GM23338 (cell line): ENCODE measurements around the gene KRT7. TPM values are rescaled to one million over a fixed set of nuclear protein-coding genes. Genes with fewer than 3 reads are reported as not detected.

Experiments
- CREB1 ChIP-seq: fragments of 250-450 bp; sonication (Bioruptor Pico); IDR thresholded peaks from 2 replicates; pipeline ENCODE4 v1.5.0; 2020; ENCODE audit warnings: low read depth, mild to moderate bottlenecking, moderate library complexity
- POLR2AphosphoS5 ChIP-seq: IDR thresholded peaks from 2 replicates; pipeline ENCODE4 v1.6.1; 2016; ENCODE audit warnings: antibody characterized with exemption, low read depth
- ZNF114 ChIP-seq: fragments of 250-450 bp; sonication (Bioruptor Pico); IDR thresholded peaks from 2 replicates; pipeline ENCODE4 v1.5.0; 2020; ENCODE audit warnings: mild to moderate bottlenecking, moderate library complexity
- ZNF331 ChIP-seq: fragments of 250-450 bp; sonication (Bioruptor Pico); IDR thresholded peaks from 2 replicates; pipeline ENCODE4 v1.5.0; 2020; ENCODE audit warnings: low read depth, mild to moderate bottlenecking, moderate library complexity
- polyA plus RNA-seq: library from polyadenylated mRNA; unstranded; fragments of >200 nt; fragmentation: Nextera tagmentation; extraction: Ambion mirVana; gene quantifications from 2 replicates; pipeline ENCODE4 v1.2.1, GENCODE V29; 2016
- total RNA-seq: library from RNA; depleted of rRNA; stranded (reverse); fragments of >200 nt; shearing (Covaris generic); gene quantifications from 2 replicates; pipeline ENCODE4 v1.2.3, GENCODE V29; 2014
- TF ChIP-seq, protein P1 (sequence below): fragments of 250-450 bp; sonication (Bioruptor Pico); IDR thresholded peaks from 2 replicates; pipeline ENCODE4 v1.5.0; 2020; ENCODE audit warnings: mild to moderate bottlenecking, moderate library complexity
- TF ChIP-seq, protein P2 (sequence below): IDR thresholded peaks from one replicate; pipeline ENCODE4 v1.6.1; 2018; ENCODE audit warnings: antibody characterized with exemption; ENCODE audit not compliant: unreplicated experiment
- TF ChIP-seq, protein P3 (sequence below), 2 experiments: fragments of 200-600 bp in 1 of 2; sonication (generic) in 1 of 2; conservative IDR thresholded peaks; 2 replicates each; pipeline versions ENCODE4 v1.5.1 to v1.6.1; 2016 to 2017; ENCODE audit warnings: antibody characterized with exemption in 2 of 2, low read depth in 2 of 2, mild to moderate bottlenecking in 2 of 2, moderate library complexity in 1 of 2

Gene KRT7
- total and polyA plus RNA-seq, 2 experiments from 2014 or later, result 6.5 to 9.4 TPM

DNA sequence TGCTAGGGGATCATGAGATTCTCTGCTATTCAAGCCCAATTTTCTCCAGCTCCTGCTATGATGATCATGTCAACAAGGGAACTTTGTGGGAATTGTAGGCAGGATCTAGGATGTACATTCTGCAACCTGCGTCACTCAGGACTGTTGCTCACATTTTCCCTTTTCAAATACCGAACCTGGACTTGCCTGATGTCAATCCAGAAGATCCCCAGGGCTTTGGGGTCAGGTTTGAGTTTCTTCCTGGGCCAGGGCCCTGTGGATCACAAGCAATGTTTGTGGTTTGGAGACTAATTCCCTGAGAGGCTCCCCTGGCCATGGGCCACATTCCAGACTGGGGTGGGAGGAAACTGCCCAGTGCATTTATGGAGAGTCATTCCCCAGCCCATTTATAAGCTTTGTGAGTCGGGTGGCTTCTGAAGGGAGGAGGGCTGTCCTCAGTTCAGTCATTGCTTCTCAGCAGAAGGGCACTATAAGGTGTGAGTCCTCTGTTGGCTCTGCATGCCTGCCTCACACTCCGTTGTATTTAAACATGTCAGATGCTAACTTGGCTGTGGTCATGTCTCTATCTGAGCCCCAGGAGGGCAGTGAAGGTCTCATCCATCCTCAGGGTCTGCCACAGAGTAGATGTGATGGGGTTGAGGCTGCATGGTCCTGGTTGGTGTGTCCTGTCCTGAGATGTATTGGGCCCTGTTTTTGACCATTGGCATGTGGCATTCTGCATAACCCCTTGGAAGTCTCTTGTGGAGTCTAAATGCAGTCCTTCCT lies 47.9 kb downstream of the KRT7 start (continued):
- TF ChIP-seq, protein P1, sequence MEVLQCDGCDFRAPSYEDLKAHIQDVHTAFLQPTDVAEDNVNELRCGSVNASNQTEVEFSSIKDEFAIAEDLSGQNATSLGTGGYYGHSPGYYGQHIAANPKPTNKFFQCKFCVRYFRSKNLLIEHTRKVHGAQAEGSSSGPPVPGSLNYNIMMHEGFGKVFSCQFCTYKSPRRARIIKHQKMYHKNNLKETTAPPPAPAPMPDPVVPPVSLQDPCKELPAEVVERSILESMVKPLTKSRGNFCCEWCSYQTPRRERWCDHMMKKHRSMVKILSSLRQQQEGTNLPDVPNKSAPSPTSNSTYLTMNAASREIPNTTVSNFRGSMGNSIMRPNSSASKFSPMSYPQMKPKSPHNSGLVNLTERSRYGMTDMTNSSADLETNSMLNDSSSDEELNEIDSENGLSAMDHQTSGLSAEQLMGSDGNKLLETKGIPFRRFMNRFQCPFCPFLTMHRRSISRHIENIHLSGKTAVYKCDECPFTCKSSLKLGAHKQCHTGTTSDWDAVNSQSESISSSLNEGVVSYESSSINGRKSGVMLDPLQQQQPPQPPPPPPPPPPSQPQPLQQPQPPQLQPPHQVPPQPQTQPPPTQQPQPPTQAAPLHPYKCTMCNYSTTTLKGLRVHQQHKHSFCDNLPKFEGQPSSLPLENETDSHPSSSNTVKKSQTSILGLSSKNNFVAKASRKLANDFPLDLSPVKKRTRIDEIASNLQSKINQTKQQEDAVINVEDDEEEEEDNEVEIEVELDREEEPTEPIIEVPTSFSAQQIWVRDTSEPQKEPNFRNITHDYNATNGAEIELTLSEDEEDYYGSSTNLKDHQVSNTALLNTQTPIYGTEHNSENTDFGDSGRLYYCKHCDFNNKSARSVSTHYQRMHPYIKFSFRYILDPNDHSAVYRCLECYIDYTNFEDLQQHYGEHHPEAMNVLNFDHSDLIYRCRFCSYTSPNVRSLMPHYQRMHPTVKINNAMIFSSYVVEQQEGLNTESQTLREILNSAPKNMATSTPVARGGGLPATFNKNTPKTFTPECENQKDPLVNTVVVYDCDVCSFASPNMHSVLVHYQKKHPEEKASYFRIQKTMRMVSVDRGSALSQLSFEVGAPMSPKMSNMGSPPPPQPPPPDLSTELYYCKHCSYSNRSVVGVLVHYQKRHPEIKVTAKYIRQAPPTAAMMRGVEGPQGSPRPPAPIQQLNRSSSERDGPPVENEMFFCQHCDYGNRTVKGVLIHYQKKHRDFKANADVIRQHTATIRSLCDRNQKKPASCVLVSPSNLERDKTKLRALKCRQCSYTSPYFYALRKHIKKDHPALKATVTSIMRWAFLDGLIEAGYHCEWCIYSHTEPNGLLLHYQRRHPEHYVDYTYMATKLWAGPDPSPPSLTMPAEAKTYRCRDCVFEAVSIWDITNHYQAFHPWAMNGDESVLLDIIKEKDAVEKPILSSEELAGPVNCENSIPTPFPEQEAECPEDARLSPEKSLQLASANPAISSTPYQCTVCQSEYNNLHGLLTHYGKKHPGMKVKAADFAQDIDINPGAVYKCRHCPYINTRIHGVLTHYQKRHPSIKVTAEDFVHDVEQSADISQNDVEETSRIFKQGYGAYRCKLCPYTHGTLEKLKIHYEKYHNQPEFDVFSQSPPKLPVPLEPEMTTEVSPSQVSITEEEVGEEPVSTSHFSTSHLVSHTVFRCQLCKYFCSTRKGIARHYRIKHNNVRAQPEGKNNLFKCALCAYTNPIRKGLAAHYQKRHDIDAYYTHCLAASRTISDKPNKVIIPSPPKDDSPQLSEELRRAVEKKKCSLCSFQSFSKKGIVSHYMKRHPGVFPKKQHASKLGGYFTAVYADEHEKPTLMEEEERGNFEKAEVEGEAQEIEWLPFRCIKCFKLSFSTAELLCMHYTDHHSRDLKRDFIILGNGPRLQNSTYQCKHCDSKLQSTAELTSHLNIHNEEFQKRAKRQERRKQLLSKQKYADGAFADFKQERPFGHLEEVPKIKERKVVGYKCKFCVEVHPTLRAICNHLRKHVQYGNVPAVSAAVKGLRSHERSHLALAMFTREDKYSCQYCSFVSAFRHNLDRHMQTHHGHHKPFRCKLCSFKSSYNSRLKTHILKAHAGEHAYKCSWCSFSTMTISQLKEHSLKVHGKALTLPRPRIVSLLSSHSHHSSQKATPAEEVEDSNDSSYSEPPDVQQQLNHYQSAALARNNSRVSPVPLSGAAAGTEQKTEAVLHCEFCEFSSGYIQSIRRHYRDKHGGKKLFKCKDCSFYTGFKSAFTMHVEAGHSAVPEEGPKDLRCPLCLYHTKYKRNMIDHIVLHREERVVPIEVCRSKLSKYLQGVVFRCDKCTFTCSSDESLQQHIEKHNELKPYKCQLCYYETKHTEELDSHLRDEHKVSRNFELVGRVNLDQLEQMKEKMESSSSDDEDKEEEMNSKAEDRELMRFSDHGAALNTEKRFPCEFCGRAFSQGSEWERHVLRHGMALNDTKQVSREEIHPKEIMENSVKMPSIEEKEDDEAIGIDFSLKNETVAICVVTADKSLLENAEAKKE, result no peak
- TF ChIP-seq POLR2AphosphoS5, result no peak
- TF ChIP-seq ZNF331 (CRISPR knock-in tag), result no peak
- TF ChIP-seq, protein P2, sequence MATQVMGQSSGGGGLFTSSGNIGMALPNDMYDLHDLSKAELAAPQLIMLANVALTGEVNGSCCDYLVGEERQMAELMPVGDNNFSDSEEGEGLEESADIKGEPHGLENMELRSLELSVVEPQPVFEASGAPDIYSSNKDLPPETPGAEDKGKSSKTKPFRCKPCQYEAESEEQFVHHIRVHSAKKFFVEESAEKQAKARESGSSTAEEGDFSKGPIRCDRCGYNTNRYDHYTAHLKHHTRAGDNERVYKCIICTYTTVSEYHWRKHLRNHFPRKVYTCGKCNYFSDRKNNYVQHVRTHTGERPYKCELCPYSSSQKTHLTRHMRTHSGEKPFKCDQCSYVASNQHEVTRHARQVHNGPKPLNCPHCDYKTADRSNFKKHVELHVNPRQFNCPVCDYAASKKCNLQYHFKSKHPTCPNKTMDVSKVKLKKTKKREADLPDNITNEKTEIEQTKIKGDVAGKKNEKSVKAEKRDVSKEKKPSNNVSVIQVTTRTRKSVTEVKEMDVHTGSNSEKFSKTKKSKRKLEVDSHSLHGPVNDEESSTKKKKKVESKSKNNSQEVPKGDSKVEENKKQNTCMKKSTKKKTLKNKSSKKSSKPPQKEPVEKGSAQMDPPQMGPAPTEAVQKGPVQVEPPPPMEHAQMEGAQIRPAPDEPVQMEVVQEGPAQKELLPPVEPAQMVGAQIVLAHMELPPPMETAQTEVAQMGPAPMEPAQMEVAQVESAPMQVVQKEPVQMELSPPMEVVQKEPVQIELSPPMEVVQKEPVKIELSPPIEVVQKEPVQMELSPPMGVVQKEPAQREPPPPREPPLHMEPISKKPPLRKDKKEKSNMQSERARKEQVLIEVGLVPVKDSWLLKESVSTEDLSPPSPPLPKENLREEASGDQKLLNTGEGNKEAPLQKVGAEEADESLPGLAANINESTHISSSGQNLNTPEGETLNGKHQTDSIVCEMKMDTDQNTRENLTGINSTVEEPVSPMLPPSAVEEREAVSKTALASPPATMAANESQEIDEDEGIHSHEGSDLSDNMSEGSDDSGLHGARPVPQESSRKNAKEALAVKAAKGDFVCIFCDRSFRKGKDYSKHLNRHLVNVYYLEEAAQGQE, result no peak
- TF ChIP-seq ZNF114 (CRISPR knock-in tag), result no peak
- TF ChIP-seq, protein P3, sequence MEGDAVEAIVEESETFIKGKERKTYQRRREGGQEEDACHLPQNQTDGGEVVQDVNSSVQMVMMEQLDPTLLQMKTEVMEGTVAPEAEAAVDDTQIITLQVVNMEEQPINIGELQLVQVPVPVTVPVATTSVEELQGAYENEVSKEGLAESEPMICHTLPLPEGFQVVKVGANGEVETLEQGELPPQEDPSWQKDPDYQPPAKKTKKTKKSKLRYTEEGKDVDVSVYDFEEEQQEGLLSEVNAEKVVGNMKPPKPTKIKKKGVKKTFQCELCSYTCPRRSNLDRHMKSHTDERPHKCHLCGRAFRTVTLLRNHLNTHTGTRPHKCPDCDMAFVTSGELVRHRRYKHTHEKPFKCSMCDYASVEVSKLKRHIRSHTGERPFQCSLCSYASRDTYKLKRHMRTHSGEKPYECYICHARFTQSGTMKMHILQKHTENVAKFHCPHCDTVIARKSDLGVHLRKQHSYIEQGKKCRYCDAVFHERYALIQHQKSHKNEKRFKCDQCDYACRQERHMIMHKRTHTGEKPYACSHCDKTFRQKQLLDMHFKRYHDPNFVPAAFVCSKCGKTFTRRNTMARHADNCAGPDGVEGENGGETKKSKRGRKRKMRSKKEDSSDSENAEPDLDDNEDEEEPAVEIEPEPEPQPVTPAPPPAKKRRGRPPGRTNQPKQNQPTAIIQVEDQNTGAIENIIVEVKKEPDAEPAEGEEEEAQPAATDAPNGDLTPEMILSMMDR (conservative IDR thresholded peaks at IDR 0.05; ENCODE audit: low read depth in 2 of 2), result no peak
- TF ChIP-seq CREB1 (CRISPR knock-in tag), result no peak
